Caki2 (cell line): ENCODE data around the gene COL10A1. TPM values are rescaled to one million over a fixed set of nuclear protein-coding genes. Genes with fewer than 3 reads are reported as not detected.

Source experiments
- DNase-seq: peaks from one replicate; pipeline ENCODE4 v3.0.0-alpha.2; 2015; ENCODE audit warnings: low read depth
- in situ Hi-C: cut with HindIII; loops from 2 replicates; pipeline ENCODE4 v1.10.0; 2016; ENCODE audit warnings: low sequenced_read_pairs, low pct_unique_long_range_greater_than_20kb, mixed read lengths
- total RNA-seq: library from RNA; depleted of rRNA; stranded (reverse); fragments of >200 nt; shearing (Covaris generic); gene quantifications from 2 replicates; pipeline ENCODE4 v1.2.3, GENCODE V29; 2014; ENCODE audit warnings: low replicate concordance; rRNA removed

The COL10A1 gene
- total RNA-seq = not detected in 2 replicates

GRCh38 chr6:116126032-116126431 lies at the start of gene COL10A1:
Gene COL10A1 (minus strand): TSS chr6:116126132. CDS start chr6:116125492, 640 bp downstream.
- no peak for DNase-seq
- in situ Hi-C loops = no loop called here

GRCh38 chr6:116175344-116175743 lies 49.4 kb upstream of the COL10A1 start:
- in situ Hi-C loops = no loop called here
- peak; percentile 1 for DNase-seq

GRCh38 chr6:116173928-116174327 lies 48.0 kb upstream of the COL10A1 start:
- DNase-seq = no peak
- in situ Hi-C loops = no loop called here

- no peak for DNase-seq
- in situ Hi-C loops = no loop called here
Observed at GRCh38 chr6:116170358-116171057, 44.6 kb upstream of the COL10A1 start.

- no peak for DNase-seq
- in situ Hi-C loops = no loop called here
Observed at GRCh38 chr6:116169880-116170279, 43.9 kb upstream of the COL10A1 start.

- no peak for DNase-seq
- in situ Hi-C loops = no loop called here
Observed at GRCh38 chr6:116168148-116168547, 42.2 kb upstream of the COL10A1 start.

- in situ Hi-C loops = no loop called here
- DNase-seq = no peak
Observed at GRCh38 chr6:116166369-116166768, 40.4 kb upstream of the COL10A1 start.

GRCh38 chr6:116165596-116165995 lies 39.7 kb upstream of the COL10A1 start:
- in situ Hi-C loops = no loop called here

GRCh38 chr6:116159782-116160524 lies 34.0 kb upstream of the COL10A1 start:
- in situ Hi-C loops = no loop called here
- no peak for DNase-seq

More at GRCh38 chr6:116165596-116165995, 39.7 kb upstream of the COL10A1 start:
- DNase-seq = no peak

GRCh38 chr6:116158641-116159040 lies 32.7 kb upstream of the COL10A1 start:
- in situ Hi-C loops = no loop called here
- DNase-seq = no peak

GRCh38 chr6:116157391-116157790 lies 31.5 kb upstream of the COL10A1 start:
- in situ Hi-C loops = no loop called here
- no peak for DNase-seq

GRCh38 chr6:116156405-116157326 lies 30.7 kb upstream of the COL10A1 start:
- in situ Hi-C loops = no loop called here
- DNase-seq = no peak

GRCh38 chr6:116154887-116155286 lies 29.0 kb upstream of the COL10A1 start:
- in situ Hi-C loops = no loop called here
- DNase-seq = no peak

GRCh38 chr6:116152620-116153019 lies 26.7 kb upstream of the COL10A1 start:
- in situ Hi-C loops = no loop called here
- no peak for DNase-seq

GRCh38 chr6:116145803-116146675 lies 20.1 kb upstream of the COL10A1 start:
- DNase-seq = no peak
- in situ Hi-C loops = no loop called here

- in situ Hi-C loops = no loop called here
- no peak for DNase-seq
Observed at GRCh38 chr6:116144605-116145004, 18.7 kb upstream of the COL10A1 start.

- no peak for DNase-seq
- in situ Hi-C loops = no loop called here
Observed at GRCh38 chr6:116139917-116140316, 14.0 kb upstream of the COL10A1 start.

GRCh38 chr6:116136933-116137340 lies 11.0 kb upstream of the COL10A1 start:
- in situ Hi-C loops = no loop called here
- DNase-seq = no peak
